Neural cell (in vitro differentiated cells): ENCODE measurements around the gene SH3PXD2B.

ENCODE experiments used
- CTCF ChIP-seq: fragments of 450-650 bp; IDR thresholded peaks from 2 replicates; pipeline ENCODE4 v1.5.1; 2014; ENCODE audit warnings: antibody characterized with exemption, mild to moderate bottlenecking, moderate library complexity; ENCODE audit not compliant: poor library complexity, severe bottlenecking
- EP300 ChIP-seq: fragments of 450-650 bp; conservative IDR thresholded peaks from 2 replicates; pipeline ENCODE4 v1.6.1; 2014; ENCODE audit warnings: antibody characterized with exemption, mild to moderate bottlenecking, moderate library complexity; ENCODE audit not compliant: poor library complexity, severe bottlenecking
- EZH2 ChIP-seq: fragments of 200-600, 300-800 bp; shearing (Covaris generic), sonication (generic); IDR thresholded peaks from 2 replicates; pipeline ENCODE4 v1.6.1; 2014; ENCODE audit warnings: antibody characterized with exemption, low read length, borderline replicate concordance, mild to moderate bottlenecking; ENCODE audit not compliant: insufficient read depth, poor library complexity, severe bottlenecking
- MXI1 ChIP-seq: fragments of 450-650 bp; conservative IDR thresholded peaks from 2 replicates; pipeline ENCODE4 v1.6.1; 2014; ENCODE audit warnings: antibody characterized with exemption, mild to moderate bottlenecking; ENCODE audit not compliant: poor library complexity, severe bottlenecking
- POLR2AphosphoS5 ChIP-seq: IDR thresholded peaks from 2 replicates; pipeline ENCODE4 v1.6.1; 2012
- RAD21 ChIP-seq: fragments of 450-650 bp; conservative IDR thresholded peaks from 2 replicates; pipeline ENCODE4 v1.6.1; 2014; ENCODE audit warnings: antibody characterized with exemption, mild to moderate bottlenecking, moderate library complexity
- REST ChIP-seq: IDR thresholded peaks from 2 replicates; pipeline ENCODE4 v1.6.1; 2012; ENCODE audit warnings: borderline replicate concordance
- SMC3 ChIP-seq: fragments of 450-650 bp; conservative IDR thresholded peaks from 2 replicates; pipeline ENCODE4 v1.6.1; 2014; ENCODE audit warnings: antibody characterized with exemption, mild to moderate bottlenecking, moderate library complexity; ENCODE audit not compliant: poor library complexity
- TAF1 ChIP-seq: IDR thresholded peaks from 2 replicates; pipeline ENCODE4 v1.6.1; 2012; ENCODE audit warnings: low read depth

DNA sequence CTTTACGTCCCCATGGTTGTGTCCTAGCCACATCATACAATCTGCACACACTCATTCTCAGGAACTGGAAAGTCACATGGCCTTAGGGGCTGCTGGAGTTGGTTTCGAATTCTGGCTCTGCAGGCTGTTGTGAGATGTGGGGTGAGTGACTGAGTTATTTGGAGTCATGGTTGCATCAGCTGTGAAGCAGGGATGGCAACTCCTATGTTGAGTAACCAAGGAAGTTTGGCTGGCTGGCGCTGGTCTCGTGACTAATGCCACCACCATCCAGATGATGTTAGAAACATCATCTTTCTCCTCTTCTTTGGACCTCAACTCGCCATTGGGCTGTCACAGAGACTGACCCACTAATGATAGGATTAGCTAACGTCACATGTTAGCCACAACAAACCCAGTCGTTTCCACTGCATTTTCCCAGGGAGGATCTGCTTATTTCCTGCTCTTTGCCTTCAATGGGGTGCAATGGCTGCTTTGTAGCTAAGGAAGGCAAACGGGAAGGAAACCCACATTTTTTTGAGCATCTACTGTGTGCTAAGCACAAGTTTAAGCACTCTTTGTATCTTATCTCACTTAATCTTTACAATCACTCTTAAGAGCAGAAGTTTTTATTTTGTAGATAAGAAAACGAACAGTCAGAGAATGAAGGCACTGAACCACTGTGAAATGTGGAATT, 92.6 kb downstream of the SH3PXD2B start:
- no peak for TF ChIP-seq TAF1
- TF ChIP-seq CTCF, result no peak
- no peak for TF ChIP-seq POLR2AphosphoS5
- no peak for TF ChIP-seq EP300
- TF ChIP-seq REST, result no peak
- TF ChIP-seq MXI1, result no peak
- no peak for TF ChIP-seq EZH2
- no peak for TF ChIP-seq SMC3
- no peak for TF ChIP-seq RAD21
